GM12872 (cell line): ENCODE data around the gene TMPRSS4.

Experiments
- TF ChIP-seq, protein P1 (sequence below): IDR thresholded peaks from 3 replicates; pipeline ENCODE4 v1.5.1; 2011; ENCODE audit warnings: low read depth, mild to moderate bottlenecking, low read length, moderate library complexity; ENCODE audit not compliant: insufficient read depth

The TMPRSS4 gene

GRCh38 chr11:118135051-118135795, 58.3 kb downstream of the TMPRSS4 start:
- TF ChIP-seq, protein P1, sequence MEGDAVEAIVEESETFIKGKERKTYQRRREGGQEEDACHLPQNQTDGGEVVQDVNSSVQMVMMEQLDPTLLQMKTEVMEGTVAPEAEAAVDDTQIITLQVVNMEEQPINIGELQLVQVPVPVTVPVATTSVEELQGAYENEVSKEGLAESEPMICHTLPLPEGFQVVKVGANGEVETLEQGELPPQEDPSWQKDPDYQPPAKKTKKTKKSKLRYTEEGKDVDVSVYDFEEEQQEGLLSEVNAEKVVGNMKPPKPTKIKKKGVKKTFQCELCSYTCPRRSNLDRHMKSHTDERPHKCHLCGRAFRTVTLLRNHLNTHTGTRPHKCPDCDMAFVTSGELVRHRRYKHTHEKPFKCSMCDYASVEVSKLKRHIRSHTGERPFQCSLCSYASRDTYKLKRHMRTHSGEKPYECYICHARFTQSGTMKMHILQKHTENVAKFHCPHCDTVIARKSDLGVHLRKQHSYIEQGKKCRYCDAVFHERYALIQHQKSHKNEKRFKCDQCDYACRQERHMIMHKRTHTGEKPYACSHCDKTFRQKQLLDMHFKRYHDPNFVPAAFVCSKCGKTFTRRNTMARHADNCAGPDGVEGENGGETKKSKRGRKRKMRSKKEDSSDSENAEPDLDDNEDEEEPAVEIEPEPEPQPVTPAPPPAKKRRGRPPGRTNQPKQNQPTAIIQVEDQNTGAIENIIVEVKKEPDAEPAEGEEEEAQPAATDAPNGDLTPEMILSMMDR, result no peak

GRCh38 chr11:118135796-118136165, 58.9 kb downstream of the TMPRSS4 start:
- TF ChIP-seq, protein P1, result no peak

DNA sequence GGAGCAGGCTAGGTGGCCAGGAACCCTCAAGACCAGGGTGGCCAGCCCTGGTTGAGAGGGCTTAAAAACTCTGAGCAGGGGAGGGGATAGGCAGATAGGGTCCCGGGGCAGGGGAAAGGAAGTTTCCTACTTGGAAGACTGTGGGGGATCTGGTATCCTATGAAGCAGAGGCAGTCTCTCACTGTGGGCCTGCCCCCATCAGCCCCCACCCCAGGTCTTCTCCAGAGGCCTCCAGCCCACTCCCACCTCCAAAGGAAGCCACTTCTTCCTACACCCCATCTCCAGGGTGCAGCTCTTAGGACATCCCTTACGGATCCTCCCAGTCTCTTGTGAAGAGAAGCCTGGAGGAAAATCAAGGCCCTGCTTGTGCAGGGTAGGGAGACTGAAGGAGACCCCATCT, 59.5 kb downstream of the TMPRSS4 start:
- TF ChIP-seq, protein P1, result no peak

GRCh38 chr11:118136801-118137200, 59.9 kb downstream of the TMPRSS4 start:
- TF ChIP-seq, protein P1, result no peak

GRCh38 chr11:118138839-118139420, 62.1 kb downstream of the TMPRSS4 start:
- TF ChIP-seq, protein P1, result no peak

DNA sequence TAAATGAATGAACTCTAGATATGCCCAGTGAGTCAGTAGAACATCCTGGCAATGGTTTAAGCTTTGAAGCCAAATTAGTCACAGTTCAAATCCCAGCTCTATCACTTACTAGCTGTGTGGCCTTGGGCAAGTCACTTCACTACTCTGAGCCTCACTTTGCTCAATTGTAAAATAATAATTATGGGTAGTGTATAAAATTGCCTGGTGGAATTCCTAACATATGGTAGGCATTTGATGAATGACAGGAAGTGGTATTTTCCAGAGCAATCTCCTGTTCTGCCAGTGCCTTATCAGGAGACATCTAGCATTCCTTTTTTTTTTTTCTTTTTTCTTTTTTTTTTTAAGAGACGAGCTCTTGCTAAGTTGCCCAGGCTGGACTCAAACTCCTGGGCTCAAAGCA, 62.7 kb downstream of the TMPRSS4 start:
- TF ChIP-seq, protein P1, result no peak

DNA sequence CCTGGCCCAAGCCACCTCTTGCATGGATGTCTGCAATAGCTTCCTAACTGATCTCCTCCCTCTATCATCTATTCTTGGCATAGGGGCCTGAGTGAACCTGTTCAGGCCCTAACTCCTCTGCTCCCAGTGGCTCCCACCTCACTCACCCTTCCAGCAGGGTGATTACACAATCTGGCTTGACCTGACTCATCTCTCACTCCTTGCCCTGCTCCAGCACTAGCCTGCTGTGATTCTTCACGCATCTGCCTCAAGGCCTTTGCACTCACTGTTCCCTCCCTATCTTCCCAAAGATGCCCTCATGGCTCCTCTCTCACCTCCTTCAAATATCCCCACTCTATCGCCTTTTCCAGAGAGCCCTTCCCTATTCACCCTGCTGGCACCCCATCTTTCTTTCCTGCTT, 65.2 kb downstream of the TMPRSS4 start:
- TF ChIP-seq, protein P1, result no peak
